ENCODE results near the gene PYGM. TPM values are rescaled to one million over a fixed set of nuclear protein-coding genes. Genes with fewer than 3 reads are reported as not detected.

PYGM gene
- total RNA-seq, 3 donors from 2014 or later, result 2.0 to 21.1 (median 2.8) TPM

DNA sequence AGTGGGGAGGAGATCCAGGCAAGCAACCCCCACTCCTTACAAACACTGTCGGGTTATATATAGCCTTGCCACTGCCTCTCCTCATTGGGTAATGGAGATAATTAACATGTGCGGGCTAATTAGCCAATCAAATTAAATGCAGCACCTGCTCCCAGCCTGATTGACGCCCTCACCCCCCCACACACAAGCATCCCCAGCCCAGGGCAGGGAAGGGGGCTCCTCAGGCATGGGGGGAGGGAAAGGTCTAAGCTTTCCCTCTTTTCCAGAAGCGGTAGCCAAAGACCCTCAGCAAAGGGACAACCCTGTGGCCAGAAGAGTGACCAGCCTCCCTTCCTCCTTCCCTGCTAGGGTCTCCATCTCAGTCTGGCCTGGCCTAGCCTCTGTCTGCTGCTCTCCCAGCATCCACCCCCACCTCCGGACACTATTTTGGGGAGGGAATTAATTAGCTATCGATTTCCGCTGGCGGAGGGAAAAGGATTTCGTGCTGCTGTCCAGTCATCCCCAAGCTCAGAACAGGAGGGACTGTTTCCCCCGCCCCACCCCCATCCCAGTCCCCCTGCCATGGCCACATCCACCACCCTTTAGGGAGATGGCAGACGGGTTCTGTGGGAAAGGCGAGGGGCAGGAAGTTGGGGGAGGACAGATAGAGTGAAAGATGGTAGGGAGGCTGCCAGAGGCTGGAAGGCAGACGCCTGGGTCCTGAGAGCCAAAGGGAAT, 43.9 kb downstream of the PYGM start:
- H3K4me3 ChIP-seq, result no peak overlapping the region
- no peaks in the 10 kb centered on the region for H3K9me3 ChIP-seq
- H3K36me3 ChIP-seq (ENCODE audit: low read depth), result no peaks in the 10 kb centered on the region
- ATAC-seq (no peak), DNase-seq (no peak)
- intact Hi-C loops (cut with DNase I, micrococcal nuclease), result no loop called here
- H3K4me1 ChIP-seq (ENCODE audit: low read depth), result no peaks in the 10 kb centered on the region
- TF ChIP-seq CTCF (IDR thresholded peaks at IDR 0.05), result no peak

- ATAC-seq (no peak), DNase-seq (no peak)
- no peaks in the 10 kb centered on the region for H3K36me3 ChIP-seq (ENCODE audit: low read depth)
- no peaks in the 10 kb centered on the region for H3K9me3 ChIP-seq
- no peak for TF ChIP-seq CTCF (IDR thresholded peaks at IDR 0.05)
- intact Hi-C loops (cut with DNase I, micrococcal nuclease), result no loop called here
- no peaks in the 10 kb centered on the region for H3K4me1 ChIP-seq (ENCODE audit: low read depth)
- H3K4me3 ChIP-seq, result no peak overlapping the region
Observed at GRCh38 chr11:64715110-64715509, 44.7 kb downstream of the PYGM start.

- no peak overlapping the region for H3K4me3 ChIP-seq
- no peak for TF ChIP-seq CTCF (IDR thresholded peaks at IDR 0.05)
- no peak for DNase-seq
- no peak for ATAC-seq
- no peaks in the 10 kb centered on the region for H3K36me3 ChIP-seq (ENCODE audit: low read depth)
- H3K4me1 ChIP-seq (ENCODE audit: low read depth), result no peaks in the 10 kb centered on the region
- intact Hi-C loops (cut with DNase I, micrococcal nuclease), result no loop called here
- H3K9me3 ChIP-seq, result no peaks in the 10 kb centered on the region
Observed at GRCh38 chr11:64714666-64715065, 45.1 kb downstream of the PYGM start.

DNA sequence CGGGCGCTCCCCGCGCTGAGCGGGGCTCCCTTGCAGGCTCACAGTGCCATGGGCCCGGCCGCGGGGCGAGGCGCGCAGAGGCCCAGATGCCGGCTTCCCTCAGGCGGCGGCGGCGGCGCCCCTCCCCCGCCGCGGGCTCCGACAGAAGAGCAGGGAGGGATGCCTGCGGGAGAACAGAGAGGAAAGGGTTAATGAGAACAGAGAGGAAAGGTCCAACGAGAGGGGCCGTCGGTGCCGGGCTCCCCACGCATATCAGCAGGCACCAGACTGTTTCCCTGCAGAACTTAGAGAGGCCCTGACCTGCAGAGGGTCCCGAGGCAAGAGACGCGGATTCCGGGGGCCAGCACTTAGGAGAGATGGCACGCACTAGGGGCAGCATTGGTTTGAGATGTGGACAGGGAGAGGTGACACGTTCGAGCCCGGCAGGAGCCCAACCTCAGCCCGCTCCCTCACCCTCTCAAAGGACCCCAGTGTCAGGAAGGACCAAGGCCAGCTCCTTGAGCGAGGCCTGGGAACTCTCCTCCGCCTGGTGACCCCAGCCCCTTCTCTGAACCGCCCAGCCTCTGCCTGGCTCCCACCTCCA, 45.9 kb downstream of the PYGM start:
- Histone ChIP-seq H3K9me3 (no peaks in the 10 kb centered on the region), H3K4me1 (ENCODE audit: low read depth) (no peaks in the 10 kb centered on the region), H3K36me3 (ENCODE audit: low read depth) (no peaks in the 10 kb centered on the region), H3K4me3 (no peak overlapping the region)
- ATAC-seq (no peak), DNase-seq (no peak)
- no peak for TF ChIP-seq CTCF (IDR thresholded peaks at IDR 0.05)
- intact Hi-C loops (cut with DNase I, micrococcal nuclease), result no loop called here

DNA sequence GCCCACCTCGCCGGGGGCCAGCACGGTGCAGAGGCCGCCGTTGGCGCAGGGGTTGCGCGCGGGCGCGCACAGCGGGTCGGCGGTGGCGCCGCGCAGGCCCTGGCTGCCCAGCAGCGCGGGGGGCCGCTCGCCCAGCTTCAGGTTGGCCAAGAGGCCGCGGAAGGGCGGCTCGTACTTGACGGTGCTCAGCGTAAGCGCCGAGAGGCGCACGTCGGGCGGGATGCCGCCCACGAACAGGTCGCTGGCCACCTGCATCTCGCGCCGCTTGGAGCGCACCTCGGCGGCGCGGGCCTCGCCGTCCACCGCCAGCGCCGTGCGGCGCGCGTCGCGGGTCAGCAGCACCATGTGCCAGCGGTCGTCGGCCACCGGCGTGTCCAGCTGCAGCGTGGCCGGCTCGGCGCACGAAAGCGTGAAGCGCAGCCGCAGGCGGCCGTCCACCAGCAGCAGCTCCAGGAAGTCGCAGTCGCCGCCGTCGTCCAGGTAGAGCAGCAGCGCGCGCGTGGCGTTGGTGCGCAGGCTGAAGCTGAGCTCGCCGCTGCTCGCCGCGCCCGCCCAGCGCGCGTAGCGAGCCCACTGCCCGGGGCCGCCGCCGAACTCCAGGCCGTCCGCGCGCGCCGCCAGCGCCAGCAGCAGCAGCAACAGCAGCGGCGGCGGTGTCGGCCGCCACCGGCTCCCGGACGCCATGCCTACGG, 46.6 kb downstream of the PYGM start:
- intact Hi-C loops (cut with DNase I, micrococcal nuclease), result no loop called here

More for the DNA sequence above, 46.6 kb downstream of the PYGM start:
- Histone ChIP-seq H3K9me3 (no peaks in the 10 kb centered on the region), H3K36me3 (ENCODE audit: low read depth) (no peaks in the 10 kb centered on the region), H3K4me3 (no peak overlapping the region), H3K4me1 (ENCODE audit: low read depth) (no peaks in the 10 kb centered on the region)
- DNase-seq, result peak in 2 of 3 donors; percentile 35 to 63
- TF ChIP-seq CTCF (IDR thresholded peaks at IDR 0.05), result no peak
- ATAC-seq, result peak; percentile 67

Measured in mucosa of descending colon (tissue), 3 donors.